Measurements from ENCODE around the gene CDH3.

The CDH3 gene

GRCh38 chr16:68749432-68749831 is 104.3 kb downstream of the CDH3 start:
- no peaks in the 10 kb centered on the region for H3K9me3 ChIP-seq (replicated peaks; ENCODE audit: insufficient read depth, low read length)
- H3K36me3 ChIP-seq (replicated peaks; ENCODE audit: insufficient read depth, low read length) = no peaks in the 10 kb centered on the region
- no peak overlapping the region for H2AFZ ChIP-seq (ENCODE audit: low read length)
- TF ChIP-seq EZH2phosphoT487 (IDR thresholded peaks at IDR 0.05; ENCODE audit: low read length) (no peak), EZH2 (optimal IDR thresholded peaks at IDR 0.05; ENCODE audit: low read depth, low read length) (no peak), CTCF (IDR thresholded peaks at IDR 0.05; ENCODE audit: low read length) (no peak)
- no peak overlapping the region for H3K27ac ChIP-seq (ENCODE audit: low read length)
- no peak overlapping the region for H3K9ac ChIP-seq (ENCODE audit: low read length)
- H3K4me3 ChIP-seq (ENCODE audit: low read length) = no peak overlapping the region
- no peaks in the 10 kb centered on the region for H3K27me3 ChIP-seq (replicated peaks; ENCODE audit: insufficient read depth, low read length)
- H3F3A ChIP-seq (ENCODE audit: insufficient read depth, low read length) = no peaks in the 10 kb centered on the region
- H3K9me2 ChIP-seq (replicated peaks; ENCODE audit: insufficient read depth, low read length) = no peaks in the 10 kb centered on the region
- H3K4me1 ChIP-seq (ENCODE audit: low read length) = no peaks in the 10 kb centered on the region
- no peaks in the 10 kb centered on the region for H4K20me1 ChIP-seq (ENCODE audit: insufficient read depth, low read length)
- H3K79me2 ChIP-seq (ENCODE audit: low read length) = no peaks in the 10 kb centered on the region
- H3K4me2 ChIP-seq (ENCODE audit: low read depth, low read length) = no peak overlapping the region
- no peak for DNase-seq

Data from MM.1S (cell line).